HL-60/S4 treated with phorbol 12-myristate 13-acetate at 8.2 ng/mL for 4 days and 3 days (cell line): ENCODE measurements around the gene FTHL17.

Source experiments
- in situ Hi-C: fragments of 300-500 bp; cut with MboI; formaldehyde crosslinking; loops from 2 replicates; pipeline ENCODE4 v1.15.0; 2022; ENCODE audit warnings: low sequenced_read_pairs

The FTHL17 gene

DNA sequence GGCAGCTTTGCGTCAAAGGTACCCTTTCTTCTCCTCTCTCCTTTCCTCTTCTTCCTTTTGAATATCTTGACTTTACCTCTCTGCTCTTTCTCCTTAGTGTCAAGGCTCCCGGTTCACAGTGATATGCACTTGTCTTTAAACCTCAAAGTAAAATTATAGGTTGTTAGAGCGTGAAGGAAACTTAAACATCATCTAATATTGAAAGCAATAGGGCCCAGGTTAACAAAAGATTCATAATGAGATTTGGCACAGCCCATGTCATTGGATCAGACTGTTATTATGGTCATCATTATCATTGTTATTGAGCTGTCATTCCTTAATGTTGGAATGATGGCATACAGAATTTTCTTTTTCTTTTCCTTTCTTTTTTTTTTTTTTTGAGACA is 32.5 kb downstream of the FTHL17 start:
- in situ Hi-C loops, result no loop called here

DNA sequence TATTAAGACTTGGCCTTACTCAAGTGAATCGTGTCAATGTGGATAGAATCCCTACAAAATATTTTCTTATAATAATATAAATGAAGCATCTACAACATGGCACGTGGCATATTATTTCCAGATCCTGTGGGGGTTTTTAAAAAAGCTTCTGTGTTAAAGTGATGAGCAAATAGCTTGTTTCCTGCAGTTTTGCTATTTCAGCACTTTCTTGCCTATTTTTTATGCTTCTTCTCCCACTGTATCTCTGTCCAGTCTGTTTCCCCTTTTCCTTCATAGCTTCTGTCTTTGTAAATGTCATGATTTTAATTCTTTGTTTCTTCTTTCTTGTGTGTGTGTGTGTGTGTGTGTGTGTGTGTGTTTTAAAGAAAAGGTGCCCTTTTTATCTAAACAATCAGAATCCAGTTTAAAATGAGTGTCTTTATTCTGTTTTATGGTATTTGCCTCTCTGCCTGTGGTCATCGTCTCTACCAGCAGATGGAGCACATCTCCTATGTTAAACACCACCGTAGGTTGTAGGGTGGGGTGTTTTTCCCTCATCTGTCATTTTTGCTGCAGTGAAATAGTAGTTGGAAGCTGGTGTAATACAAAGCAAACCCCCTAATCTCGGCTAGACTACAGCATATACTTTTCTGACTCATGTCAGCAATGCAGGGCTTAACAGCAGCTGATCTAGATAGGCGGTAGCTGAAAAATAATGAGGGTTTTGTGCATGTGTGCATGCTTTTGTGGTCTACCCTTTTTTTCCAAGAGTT is 33.1 kb downstream of the FTHL17 start:
- in situ Hi-C loops, result no loop called here

DNA sequence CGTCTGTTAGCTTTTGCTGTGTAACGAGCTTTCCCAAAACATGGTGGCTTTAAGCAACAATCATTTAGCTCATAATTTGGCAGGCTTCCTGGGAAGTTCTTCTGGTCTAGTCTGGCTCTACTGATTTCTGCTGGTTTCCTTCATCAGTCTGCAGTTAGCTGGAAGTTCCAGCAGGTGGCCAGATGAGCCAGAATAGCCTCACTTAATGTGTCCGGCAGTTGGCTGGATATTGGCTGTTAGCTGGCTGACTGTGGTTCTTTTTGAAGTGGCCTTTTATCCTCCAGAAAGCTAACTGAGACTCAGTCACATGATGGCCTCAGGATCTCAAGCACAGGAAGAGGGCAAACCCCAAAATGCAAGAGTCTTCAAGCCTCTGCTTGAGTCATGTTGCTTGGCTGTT is 34.9 kb downstream of the FTHL17 start:
- in situ Hi-C loops, result no loop called here

DNA sequence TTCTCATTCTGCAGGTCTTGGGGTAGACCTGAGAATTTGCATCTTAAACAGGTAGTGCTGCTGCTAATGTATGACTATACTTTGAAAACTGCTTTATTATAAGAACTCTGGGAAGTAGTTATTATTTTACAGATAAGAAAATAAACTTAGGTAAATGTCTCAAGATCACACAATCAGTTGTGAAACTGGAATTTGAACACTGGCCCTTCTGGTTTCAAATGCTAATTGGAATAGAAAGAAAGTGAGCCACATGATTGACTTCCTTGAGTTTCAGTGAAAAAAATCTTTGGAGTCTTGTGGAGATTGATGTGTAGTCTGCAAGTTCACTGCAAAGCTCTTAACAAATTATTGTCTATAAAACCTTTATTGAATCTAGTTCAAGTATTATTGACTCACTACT is 44.5 kb downstream of the FTHL17 start:
- in situ Hi-C loops, result no loop called here

DNA sequence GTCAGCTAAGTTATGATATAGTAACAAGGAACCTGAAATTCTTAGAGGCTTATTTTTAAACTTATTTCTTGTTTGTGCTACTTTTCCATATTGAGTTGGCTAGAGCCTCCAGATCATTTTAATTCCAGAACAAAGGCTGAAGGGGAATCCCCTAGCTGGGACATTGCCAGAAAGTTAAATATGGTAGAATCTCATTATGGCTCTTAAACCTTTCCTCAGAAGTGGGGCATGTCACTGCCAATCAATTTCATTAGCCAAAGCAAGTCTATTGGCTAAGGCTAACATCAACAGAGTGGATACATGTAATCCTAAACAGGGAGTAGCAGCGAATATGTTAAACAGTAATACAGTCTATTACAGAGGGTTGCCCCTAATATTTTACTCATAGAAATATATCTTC is 47.0 kb downstream of the FTHL17 start:
- in situ Hi-C loops, result no loop called here

DNA sequence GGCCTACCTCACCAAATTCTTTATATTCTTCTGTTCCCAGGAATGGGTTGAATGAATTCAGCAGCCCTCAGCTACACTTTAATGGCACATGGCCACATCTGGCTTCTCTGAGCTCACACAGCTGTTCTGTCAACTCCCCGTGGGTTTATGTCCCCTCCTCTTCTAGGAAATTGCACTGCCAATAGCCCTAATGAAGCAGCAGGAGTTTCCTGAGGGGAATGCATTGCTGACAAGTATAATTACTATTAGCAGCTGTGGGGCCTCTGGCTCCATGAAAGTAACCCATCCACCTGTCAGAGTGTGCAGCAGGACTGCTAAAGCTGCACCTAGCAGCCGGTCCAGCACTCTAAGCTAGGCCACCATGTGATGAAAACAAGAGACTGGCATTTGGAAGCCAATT is 50.3 kb downstream of the FTHL17 start:
- in situ Hi-C loops, result no loop called here
